Neural crest cell (in vitro differentiated cells): ENCODE measurements around the gene OR10A5. TPM values are rescaled to one million over a fixed set of nuclear protein-coding genes. Genes with fewer than 3 reads are reported as not detected.
"Not testable (repeated sequence)": the region's sequence is repeated elsewhere in the genome, so short reads cannot be mapped to it uniquely, and the experiment has no call there.

Experiments used
- DNase-seq: peaks from one replicate; pipeline ENCODE4 v3.0.0; 2021; ENCODE audit warnings: low read depth, mixed read lengths, low spot score
- H3K27ac Mint-ChIP-seq: one replicate; pipeline ENCODE4 v1.8.0; 2021; ENCODE audit warnings: mild to moderate bottlenecking, mixed read lengths; ENCODE audit not compliant: unreplicated experiment
- H3K27me3 Mint-ChIP-seq: 2 replicates; pipeline ENCODE4 v1.8.0; 2021; ENCODE audit warnings: low read depth, mild to moderate bottlenecking, mixed read lengths
- H3K36me3 Mint-ChIP-seq: 2 replicates; pipeline ENCODE4 v1.8.0; 2021; ENCODE audit warnings: low read depth, mild to moderate bottlenecking, mixed read lengths
- H3K4me1 Mint-ChIP-seq: 2 replicates; pipeline ENCODE4 v1.8.0; 2021; ENCODE audit warnings: mixed read lengths
- H3K4me3 Mint-ChIP-seq: one replicate; pipeline ENCODE4 v1.8.0; 2021; ENCODE audit warnings: mild to moderate bottlenecking, mixed read lengths
- H3K9me3 Mint-ChIP-seq: 2 replicates; pipeline ENCODE4 v1.8.0; 2021; ENCODE audit warnings: mixed read lengths
- CTCF ChIP-seq: fragments of 200-600 bp; sonication (generic); conservative IDR thresholded peaks from 2 replicates; pipeline ENCODE4 v1.5.0; 2021; ENCODE audit warnings: antibody characterized with exemption, mild to moderate bottlenecking
- total RNA-seq: library from RNA; stranded (reverse); gene quantifications from 2 replicates; pipeline ENCODE4 v1.2.1, GENCODE V29; 2021

OR10A5 gene
- total RNA-seq, 1 donor from 2014 or later = not detected

- H3K4me1 Mint-ChIP-seq = no peaks in the 10 kb centered on the region
- no peak for TF ChIP-seq CTCF
- H3K4me3 Mint-ChIP-seq = no peak overlapping the region
- H3K27ac Mint-ChIP-seq = no peak overlapping the region
- H3K9me3 Mint-ChIP-seq = peaks cover 7% of the 10 kb centered on the region
- H3K36me3 Mint-ChIP-seq = no peaks in the 10 kb centered on the region
- H3K27me3 Mint-ChIP-seq = no peaks in the 10 kb centered on the region
- DNase-seq = no peak
These were observed 30.3 kb downstream of the OR10A5 start for GRCh38 chr11:6875761-6876160.

DNA sequence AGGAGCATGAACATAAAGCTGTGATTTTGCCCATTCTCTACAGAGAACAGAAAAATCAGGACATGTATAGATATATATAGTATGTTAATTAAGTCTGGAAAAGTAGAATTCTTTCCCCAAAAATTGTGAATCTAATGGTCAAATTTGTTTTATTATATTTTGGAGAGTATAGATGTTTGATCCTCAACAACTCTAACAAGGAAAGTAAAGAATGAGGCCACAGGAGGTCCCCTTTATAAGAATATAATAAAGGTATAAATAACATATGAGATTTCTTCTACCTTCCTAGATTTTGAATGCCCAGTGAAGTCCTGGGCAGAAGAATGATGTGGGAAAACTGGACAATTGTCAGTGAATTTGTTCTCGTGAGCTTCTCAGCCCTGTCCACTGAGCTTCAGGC is 30.8 kb downstream of the OR10A5 start, which contains the start of gene OR10A4:
Gene OR10A4, plus strand, starts transcription at position 301 of the 400 bp plus-strand sequence. Its CDS starts 23 bp downstream, at position 324.
- Mint-ChIP-seq H3K9me3 (peaks cover 5% of the 10 kb centered on the region), H3K4me3 (no peak within 1 kb of the TSS), H3K27ac (no peak within 1 kb of the TSS), H3K27me3 (no peaks in the 10 kb centered on the region), H3K4me1 (no peaks in the 10 kb centered on the region), H3K36me3 (no peaks in the 10 kb centered on the region)
- no peak for DNase-seq
- TF ChIP-seq CTCF = no peak

GRCh38 chr11:6876914-6877313 is 31.4 kb downstream of the OR10A5 start:
- H3K27ac Mint-ChIP-seq = no peak overlapping the region
- no peaks in the 10 kb centered on the region for H3K36me3 Mint-ChIP-seq
- no peak for TF ChIP-seq CTCF
- DNase-seq = no peak
- H3K4me1 Mint-ChIP-seq = no peaks in the 10 kb centered on the region
- H3K4me3 Mint-ChIP-seq = no peak overlapping the region
- peaks cover 3% of the 10 kb centered on the region for H3K9me3 Mint-ChIP-seq
- H3K27me3 Mint-ChIP-seq = no peaks in the 10 kb centered on the region

DNA sequence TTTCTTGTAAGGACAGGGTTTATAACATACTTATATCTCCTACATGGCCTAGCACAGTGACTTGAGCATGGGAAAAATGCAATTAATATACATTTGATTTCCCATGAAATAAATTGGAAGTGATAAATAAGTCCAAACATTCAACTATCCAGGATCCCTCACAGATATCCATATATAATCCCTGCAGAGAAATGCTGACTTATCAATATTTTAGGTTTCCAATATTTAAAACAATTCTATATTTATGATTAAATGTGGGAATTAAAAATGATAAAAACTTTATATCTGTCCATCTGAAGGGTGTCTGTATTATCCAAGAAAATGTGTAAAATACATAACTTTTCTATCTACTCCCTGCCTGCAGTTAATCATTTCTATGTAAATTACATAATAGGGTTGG is 37.3 kb downstream of the OR10A5 start:
- DNase-seq = no peak
- Mint-ChIP-seq H3K9me3 (no peaks in the 10 kb centered on the region), H3K27ac (no peak overlapping the region), H3K36me3 (no peaks in the 10 kb centered on the region), H3K27me3 (no peaks in the 10 kb centered on the region), H3K4me1 (no peaks in the 10 kb centered on the region), H3K4me3 (no peak overlapping the region)
- TF ChIP-seq CTCF = no peak

- H3K27me3 Mint-ChIP-seq, H3K4me3 Mint-ChIP-seq, DNase-seq, H3K27ac Mint-ChIP-seq, H3K4me1 Mint-ChIP-seq, H3K9me3 Mint-ChIP-seq, H3K36me3 Mint-ChIP-seq: not testable (repeated sequence)
These were observed 42.2 kb downstream of the OR10A5 start for GRCh38 chr11:6887711-6888110.

DNA sequence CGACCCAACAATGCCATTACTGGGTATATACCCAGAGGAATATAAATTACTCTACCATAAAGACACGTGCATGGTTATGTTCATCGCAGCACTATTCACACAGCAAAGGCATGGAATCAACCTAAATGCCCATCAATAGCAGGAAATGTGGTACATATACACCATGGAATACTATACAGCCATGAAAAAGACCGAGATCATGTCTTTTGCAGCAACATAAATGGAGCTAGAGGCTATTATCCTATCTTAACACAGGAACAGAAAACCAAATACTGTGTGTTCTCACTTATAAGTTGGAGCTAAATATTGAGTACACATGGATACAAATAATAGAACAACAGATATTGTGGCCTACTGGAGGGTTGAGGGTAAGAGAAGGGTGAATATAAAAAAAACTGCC is 43.3 kb downstream of the OR10A5 start:
- DNase-seq = no peak
- no peaks in the 10 kb centered on the region for H3K27me3 Mint-ChIP-seq
- TF ChIP-seq CTCF = no peak
- H3K36me3 Mint-ChIP-seq = no peaks in the 10 kb centered on the region
- H3K27ac Mint-ChIP-seq = no peak overlapping the region
- no peaks in the 10 kb centered on the region for H3K4me1 Mint-ChIP-seq
- no peak overlapping the region for H3K4me3 Mint-ChIP-seq
- H3K9me3 Mint-ChIP-seq = no peaks in the 10 kb centered on the region
